Gastrocnemius medialis (tissue), 4 donors: ENCODE results near the gene CAV2. TPM values are rescaled to one million over a fixed set of nuclear protein-coding genes. Genes with fewer than 3 reads are reported as not detected.
"Not testable (repeated sequence)": the region's sequence is repeated elsewhere in the genome, so short reads cannot be mapped to it uniquely, and the experiment has no call there.

Experiments
- ATAC-seq, 2 donors: fragments of 150-250 bp; one replicate each; pipeline ENCODE4 v1.9.1; 2016
- DNase-seq, 2 donors: peaks; one replicate each; pipeline ENCODE4 v3.0.0-alpha.2; 2019
- H3K27ac ChIP-seq, 4 donors: fragments of 200-600 bp; sonication (generic); 1 replicate in 1 of 4; 2 replicates in 3 of 4; pipeline ENCODE4 v1.5.1; 2016 to 2018; ENCODE audit warnings: mild to moderate bottlenecking in 2 of 4, moderate library complexity in 1 of 4
- H3K27me3 ChIP-seq, 3 donors: fragments of 200-600 bp; sonication (generic) in 2 of 3; 1 replicate in 1 of 3; 2 replicates in 2 of 3; pipeline versions ENCODE4 v1.5.1 to v1.6.0; 2016 to 2019; ENCODE audit warnings: mild to moderate bottlenecking in 1 of 3, moderate library complexity in 1 of 3
- H3K36me3 ChIP-seq, 2 donors: fragments of 200-600 bp; sonication (generic) in 1 of 2; one replicate each; pipeline ENCODE4 v1.5.1; 2017 to 2018
- H3K4me1 ChIP-seq, 2 donors: fragments of 200-600 bp; sonication (generic) in 1 of 2; one replicate each; pipeline ENCODE4 v1.5.1; 2016 to 2017; ENCODE audit warnings: mild to moderate bottlenecking in 2 of 2
- H3K4me3 ChIP-seq, 4 donors: fragments of 200-600 bp; sonication (generic) in 3 of 4; 1 replicate in 1 of 4; 2 replicates in 3 of 4; pipeline ENCODE4 v1.5.1; 2016 to 2019; ENCODE audit warnings: mild to moderate bottlenecking in 2 of 4
- H3K9me3 ChIP-seq, 3 donors: fragments of 200-600 bp; sonication (generic) in 2 of 3; 1 replicate in 1 of 3; 2 replicates in 2 of 3; pipeline ENCODE4 v1.5.1; 2016 to 2019
- POLR2A ChIP-seq, 2 donors: fragments of 450-650 bp; IDR thresholded peaks; one replicate each; pipeline ENCODE4 v1.6.1; 2017; ENCODE audit warnings: antibody characterized with exemption in 2 of 2, mild to moderate bottlenecking in 2 of 2, moderate library complexity in 2 of 2
- in situ Hi-C, 4 donors: fragments of 200-750 bp; cut with MboI; loops; one replicate each; pipeline versions ENCODE4 v1.15.0 to v1.8.0; 2017; ENCODE audit warnings: low sequenced_read_pairs in 4 of 4
- intact Hi-C: fragments of 100-400 bp; cut with DNase I; formaldehyde crosslinking; loops from one replicate; pipeline ENCODE4 v1.15.1; 2023; ENCODE audit warnings: low total_unique reads
- total RNA-seq, 4 donors: library from RNA; depleted of rRNA; stranded (reverse); fragments of >200 nt; gene quantifications; one replicate each; pipeline versions ENCODE4 v1.1.0 to v1.2.3, GENCODE V29; 2016
- TF ChIP-seq, protein P1 (sequence below), 5 experiments: fragments of 450-650 bp in 3 of 5; fragments of 200-600 bp in 2 of 5; sonication (generic) in 2 of 5; IDR thresholded peaks in 4 of 5; conservative IDR thresholded peaks in 1 of 5; 1 replicate in 4 of 5; 2 replicates in 1 of 5; pipeline ENCODE4 v1.5.1; 2016 to 2019; ENCODE audit warnings: antibody characterized with exemption in 5 of 5, mild to moderate bottlenecking in 3 of 5, moderate library complexity in 3 of 5

CAV2 gene
- total RNA-seq, 4 donors from 2014 or later: 12.7 to 26.2 (median 14.9) TPM

DNA sequence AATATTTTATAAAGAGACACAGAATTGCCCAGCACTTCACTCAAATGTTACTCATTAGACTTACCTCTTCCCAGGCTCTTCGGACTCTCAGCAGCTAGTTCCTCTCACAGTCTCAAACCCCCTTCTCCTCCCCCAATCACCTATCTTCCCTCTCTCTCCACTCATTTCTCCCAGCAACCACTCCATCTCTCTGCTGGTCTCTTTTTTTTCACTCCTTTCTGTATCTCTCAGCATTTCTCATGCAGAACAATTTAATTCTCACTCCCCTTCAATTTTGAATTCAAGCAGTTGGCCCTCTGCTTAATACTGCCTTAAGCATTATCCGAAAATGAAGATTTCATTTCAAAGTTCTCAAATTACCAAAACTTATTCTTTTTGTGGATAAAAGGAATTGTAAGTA lies 34.4 kb upstream of the CAV2 start:
- H3K27ac ChIP-seq: no peak overlapping the region
- DNase-seq (no peak), ATAC-seq (no peak)
- H3K4me1 ChIP-seq: no peaks in the 10 kb centered on the region
- no peak overlapping the region for H3K4me3 ChIP-seq
- in situ Hi-C loops: no loop called here
- no peaks in the 10 kb centered on the region for H3K27me3 ChIP-seq
- intact Hi-C loops: no loop called here
- H3K9me3 ChIP-seq: no peaks in the 10 kb centered on the region
- TF ChIP-seq POLR2A (IDR thresholded peaks at IDR 0.05): no peak
- TF ChIP-seq, protein P1, sequence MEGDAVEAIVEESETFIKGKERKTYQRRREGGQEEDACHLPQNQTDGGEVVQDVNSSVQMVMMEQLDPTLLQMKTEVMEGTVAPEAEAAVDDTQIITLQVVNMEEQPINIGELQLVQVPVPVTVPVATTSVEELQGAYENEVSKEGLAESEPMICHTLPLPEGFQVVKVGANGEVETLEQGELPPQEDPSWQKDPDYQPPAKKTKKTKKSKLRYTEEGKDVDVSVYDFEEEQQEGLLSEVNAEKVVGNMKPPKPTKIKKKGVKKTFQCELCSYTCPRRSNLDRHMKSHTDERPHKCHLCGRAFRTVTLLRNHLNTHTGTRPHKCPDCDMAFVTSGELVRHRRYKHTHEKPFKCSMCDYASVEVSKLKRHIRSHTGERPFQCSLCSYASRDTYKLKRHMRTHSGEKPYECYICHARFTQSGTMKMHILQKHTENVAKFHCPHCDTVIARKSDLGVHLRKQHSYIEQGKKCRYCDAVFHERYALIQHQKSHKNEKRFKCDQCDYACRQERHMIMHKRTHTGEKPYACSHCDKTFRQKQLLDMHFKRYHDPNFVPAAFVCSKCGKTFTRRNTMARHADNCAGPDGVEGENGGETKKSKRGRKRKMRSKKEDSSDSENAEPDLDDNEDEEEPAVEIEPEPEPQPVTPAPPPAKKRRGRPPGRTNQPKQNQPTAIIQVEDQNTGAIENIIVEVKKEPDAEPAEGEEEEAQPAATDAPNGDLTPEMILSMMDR (IDR thresholded peaks at IDR 0.05 in 4 of 5, conservative IDR thresholded peaks at IDR 0.05 in 1 of 5): no peak
- no peaks in the 10 kb centered on the region for H3K36me3 ChIP-seq

DNA sequence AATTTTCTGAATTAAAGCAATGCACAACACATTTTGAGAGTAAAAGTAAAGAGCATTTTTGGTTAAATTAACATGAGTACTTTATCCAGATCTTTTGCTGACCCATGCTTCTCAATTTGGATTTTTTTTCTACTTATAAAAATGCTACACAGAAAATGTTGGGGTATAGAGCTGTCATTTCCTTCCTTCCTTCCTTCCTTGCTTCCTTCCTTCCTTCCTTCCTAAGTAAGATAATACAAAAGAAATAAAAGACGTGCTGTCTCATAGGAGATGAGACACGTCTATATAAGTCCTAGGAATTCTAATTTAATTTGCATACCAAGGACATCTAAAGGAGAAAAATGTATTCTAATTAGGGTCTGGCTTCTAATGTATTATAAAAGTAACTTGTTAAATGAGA lies 31.0 kb upstream of the CAV2 start:
- Histone ChIP-seq H3K4me3 (no peak overlapping the region), H3K27me3 (no peaks in the 10 kb centered on the region), H3K9me3 (no peaks in the 10 kb centered on the region), H3K4me1 (no peaks in the 10 kb centered on the region), H3K27ac (no peak overlapping the region), H3K36me3 (no peaks in the 10 kb centered on the region)
- in situ Hi-C loops: no loop called here
- TF ChIP-seq, protein P1 (IDR thresholded peaks at IDR 0.05 in 4 of 5, conservative IDR thresholded peaks at IDR 0.05 in 1 of 5): no peak
- TF ChIP-seq POLR2A (IDR thresholded peaks at IDR 0.05): no peak
- DNase-seq (no peak), ATAC-seq (no peak)
- intact Hi-C loops: no loop called here

DNA sequence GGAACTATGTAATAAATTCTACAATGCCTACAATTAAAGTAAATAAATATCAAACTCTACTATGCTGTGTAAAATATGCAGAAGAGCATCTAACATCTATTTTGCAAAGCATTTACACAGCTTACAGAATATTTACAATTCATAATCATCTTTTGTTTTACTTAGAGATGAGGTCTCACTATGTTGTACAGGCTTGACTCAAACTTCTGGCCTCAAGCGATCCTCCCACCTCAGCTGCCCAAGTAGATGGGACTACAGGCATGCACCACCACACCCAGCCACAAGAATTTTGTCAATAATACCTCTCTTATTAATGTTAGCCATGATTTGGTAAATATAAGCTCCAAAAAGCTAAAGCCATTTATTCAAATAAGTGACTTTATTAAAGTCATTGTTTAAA lies 21.9 kb upstream of the CAV2 start:
- no peaks in the 10 kb centered on the region for H3K36me3 ChIP-seq
- no peak for DNase-seq
- intact Hi-C loops: no loop called here
- no peaks in the 10 kb centered on the region for H3K27me3 ChIP-seq
- no peak for ATAC-seq
- H3K27ac ChIP-seq: no peak overlapping the region
- in situ Hi-C loops: no loop called here
- H3K4me1 ChIP-seq: no peaks in the 10 kb centered on the region
- no peak for TF ChIP-seq POLR2A (IDR thresholded peaks at IDR 0.05)
- TF ChIP-seq, protein P1 (IDR thresholded peaks at IDR 0.05 in 4 of 5, conservative IDR thresholded peaks at IDR 0.05 in 1 of 5): no peak
- H3K4me3 ChIP-seq: no peak overlapping the region
- no peaks in the 10 kb centered on the region for H3K9me3 ChIP-seq

DNA sequence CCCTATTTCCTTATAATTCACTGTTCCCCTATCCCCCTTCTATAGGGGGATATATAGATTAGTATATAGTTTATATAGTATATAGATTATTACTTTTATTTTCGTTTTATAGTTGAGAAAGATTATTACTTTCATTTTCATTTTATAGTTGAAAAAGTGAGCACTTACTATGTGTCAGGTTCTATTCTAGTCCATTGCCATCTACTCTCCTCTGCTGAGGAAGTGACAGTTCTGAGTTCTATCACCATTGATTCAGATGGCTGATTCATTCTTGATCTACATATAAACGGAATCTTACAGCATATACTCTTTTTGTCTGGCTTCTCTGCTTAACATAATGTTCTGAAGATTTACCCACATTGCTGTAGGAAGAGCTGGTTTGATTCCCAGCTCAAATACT lies 20.7 kb upstream of the CAV2 start:
- Histone ChIP-seq H3K27ac (no peak overlapping the region), H3K27me3 (no peaks in the 10 kb centered on the region), H3K9me3 (no peaks in the 10 kb centered on the region), H3K36me3 (no peaks in the 10 kb centered on the region), H3K4me3 (no peak overlapping the region), H3K4me1 (no peaks in the 10 kb centered on the region)
- in situ Hi-C loops: no loop called here
- no peak for TF ChIP-seq POLR2A (IDR thresholded peaks at IDR 0.05)
- TF ChIP-seq, protein P1 (IDR thresholded peaks at IDR 0.05 in 4 of 5, conservative IDR thresholded peaks at IDR 0.05 in 1 of 5): no peak
- DNase-seq: no peak
- intact Hi-C loops: no loop called here
- ATAC-seq: no peak

DNA sequence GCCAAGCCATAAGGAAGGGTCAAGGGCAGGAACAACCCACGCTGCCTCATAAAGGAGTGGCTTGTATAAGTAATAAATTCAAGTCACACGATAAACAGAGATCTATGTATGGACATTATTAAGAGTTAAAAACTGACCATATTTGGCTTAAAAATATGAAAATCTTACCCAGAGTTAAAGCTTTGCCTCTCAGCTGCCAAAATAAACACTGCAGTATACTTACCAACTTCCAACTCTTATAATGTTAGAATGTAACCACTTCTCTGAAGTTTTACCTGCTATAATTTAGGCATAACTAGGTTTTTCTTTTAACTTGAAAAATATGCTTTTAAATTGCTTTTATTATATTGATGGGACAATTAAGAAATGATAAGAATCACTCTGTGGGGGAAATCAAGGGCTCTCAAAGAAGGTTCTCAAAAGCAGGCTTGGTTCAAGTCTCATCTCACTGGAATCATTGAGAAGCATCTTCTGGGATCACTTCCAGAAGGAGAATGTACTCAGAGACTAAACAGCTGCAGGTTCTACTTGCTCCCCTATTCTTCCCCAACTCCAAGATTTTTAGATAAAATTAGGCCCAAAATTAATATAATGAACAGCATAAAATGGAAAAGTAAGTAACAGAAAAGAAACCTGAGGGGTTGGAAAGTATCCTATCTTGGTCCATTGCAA lies 16.1 kb upstream of the CAV2 start:
- Histone ChIP-seq H3K9me3 (no peaks in the 10 kb centered on the region), H3K4me3 (no peak overlapping the region), H3K27ac (no peak overlapping the region), H3K27me3 (no peaks in the 10 kb centered on the region), H3K4me1 (no peaks in the 10 kb centered on the region), H3K36me3 (no peaks in the 10 kb centered on the region)
- intact Hi-C loops: no loop called here
- ATAC-seq: no peak
- DNase-seq: no peak
- no peak for TF ChIP-seq POLR2A (IDR thresholded peaks at IDR 0.05)
- TF ChIP-seq, protein P1 (IDR thresholded peaks at IDR 0.05 in 4 of 5, conservative IDR thresholded peaks at IDR 0.05 in 1 of 5): no peak
- in situ Hi-C loops: no loop called here

DNA sequence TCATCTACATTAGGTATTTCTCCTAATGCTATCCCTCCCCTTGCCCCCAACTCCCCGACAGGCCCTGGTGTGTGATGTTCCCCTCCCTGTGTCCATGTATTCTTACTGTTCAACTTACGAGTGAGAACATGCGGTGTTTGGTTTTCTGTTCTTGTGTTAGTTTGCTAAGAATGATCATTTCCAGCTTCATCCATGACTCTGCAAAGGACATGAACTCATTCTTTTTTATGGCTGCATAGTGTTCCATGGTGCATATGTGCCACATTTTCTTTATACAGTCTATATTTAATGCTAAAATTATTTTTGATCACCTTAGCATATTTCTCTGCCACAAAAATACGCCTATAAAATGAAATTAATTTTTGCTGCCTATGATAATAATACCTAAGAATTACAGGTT lies 15.1 kb upstream of the CAV2 start:
- H3K27ac ChIP-seq, H3K9me3 ChIP-seq, H3K36me3 ChIP-seq, H3K4me3 ChIP-seq, in situ Hi-C loops, intact Hi-C loops, H3K27me3 ChIP-seq, DNase-seq, ATAC-seq, H3K4me1 ChIP-seq: not testable (repeated sequence)
